GM23338 (cell line): ENCODE results near the gene MAP4K1. TPM values are rescaled to one million over a fixed set of nuclear protein-coding genes. Genes with fewer than 3 reads are reported as not detected.

Source experiments
- ATAC-seq: fragments of 200-7000 bp; cut with Tn5 transposase; 3 replicates; pipeline ENCODE4 v1.9.1; 2020
- DNase-seq: peaks from one replicate; pipeline ENCODE4 v3.0.0-alpha.2; 2015; ENCODE audit warnings: low spot score
- H2AFZ ChIP-seq: fragments of 200-600 bp; sonication (generic); 2 replicates; pipeline ENCODE4 v1.8.0; 2016; ENCODE audit warnings: antibody characterized with exemption, mild to moderate bottlenecking, moderate library complexity
- H3F3A ChIP-seq: fragments of 200-600 bp; sonication (generic); replicated peaks from 2 replicates; pipeline ENCODE4 v1.8.0; 2017; ENCODE audit warnings: antibody characterized with exemption, mixed run types, low read depth
- H3K27ac ChIP-seq: fragments of 200-600 bp; sonication (generic); 2 replicates; pipeline ENCODE4 v1.6.1; 2016; ENCODE audit warnings: low read depth
- H3K27me3 ChIP-seq: fragments of 200-600 bp; sonication (generic); 2 replicates; pipeline ENCODE4 v1.8.0; 2016; ENCODE audit warnings: mild to moderate bottlenecking, mixed run types, moderate library complexity; ENCODE audit not compliant: insufficient read depth
- H3K36me3 ChIP-seq: fragments of 200-600 bp; sonication (generic); 2 replicates; pipeline ENCODE4 v1.8.0; 2016; ENCODE audit warnings: mild to moderate bottlenecking; ENCODE audit not compliant: insufficient read depth
- H3K4me1 ChIP-seq: fragments of 200-600 bp; sonication (generic); 2 replicates; pipeline ENCODE4 v1.8.0; 2016; ENCODE audit warnings: mild to moderate bottlenecking, moderate library complexity; ENCODE audit not compliant: insufficient read depth
- H3K4me2 ChIP-seq: fragments of 200-600 bp; sonication (generic); 2 replicates; pipeline ENCODE4 v1.7.1; 2017; ENCODE audit warnings: mixed run types
- H3K4me3 ChIP-seq: fragments of 200-600 bp; sonication (generic); 2 replicates; pipeline ENCODE4 v1.6.1; 2016; ENCODE audit warnings: mixed run types
- H3K79me2 ChIP-seq: fragments of 200-600 bp; sonication (generic); replicated peaks from 2 replicates; pipeline ENCODE4 v1.8.0; 2017; ENCODE audit warnings: mild to moderate bottlenecking; ENCODE audit not compliant: insufficient read depth
- H3K9me2 ChIP-seq: fragments of 200-600 bp; sonication (generic); 2 replicates; pipeline ENCODE4 v1.8.0; 2017; ENCODE audit not compliant: insufficient read depth
- H4K20me1 ChIP-seq: fragments of 200-600 bp; sonication (generic); replicated peaks from 2 replicates; pipeline ENCODE4 v1.8.0; 2017; ENCODE audit warnings: mild to moderate bottlenecking; ENCODE audit not compliant: insufficient read depth
- H3K27ac Mint-ChIP-seq: 2 replicates; pipeline ENCODE4 v1.8.0; 2020; ENCODE audit warnings: inconsistent platforms, mild to moderate bottlenecking, moderate library complexity, mixed read lengths
- H3K27me3 Mint-ChIP-seq: 3 replicates; pipeline ENCODE4 v1.8.0; 2022; ENCODE audit warnings: low read depth, mild to moderate bottlenecking, moderate library complexity, mixed read lengths, inconsistent platforms; ENCODE audit not compliant: insufficient read depth, poor library complexity
- H3K36me3 Mint-ChIP-seq: 3 replicates; pipeline ENCODE4 v1.8.0; 2021; ENCODE audit warnings: low read depth, mild to moderate bottlenecking, inconsistent platforms, moderate library complexity, mixed read lengths
- H3K4me1 Mint-ChIP-seq: 3 replicates; pipeline ENCODE4 v1.8.0; 2020; ENCODE audit warnings: mild to moderate bottlenecking, inconsistent platforms, mixed read lengths
- H3K4me3 Mint-ChIP-seq: 3 replicates; pipeline ENCODE4 v1.8.0; 2021; ENCODE audit warnings: moderate library complexity, mild to moderate bottlenecking, inconsistent platforms, mixed read lengths
- H3K9me3 Mint-ChIP-seq: 3 replicates; pipeline ENCODE4 v1.8.0; 2020; ENCODE audit warnings: moderate library complexity, mild to moderate bottlenecking, inconsistent platforms, mixed read lengths
- CREB1 ChIP-seq: fragments of 250-450 bp; sonication (Bioruptor Pico); IDR thresholded peaks from 2 replicates; pipeline ENCODE4 v1.5.0; 2020; ENCODE audit warnings: low read depth, mild to moderate bottlenecking, moderate library complexity
- CTCF ChIP-seq, 2 experiments: fragments of 200-600 bp in 1 of 2; sonication (generic) in 1 of 2; conservative IDR thresholded peaks; 2 replicates each; pipeline versions ENCODE4 v1.5.1 to v1.6.1; 2016 to 2017; ENCODE audit warnings: antibody characterized with exemption in 2 of 2, low read depth in 2 of 2, mild to moderate bottlenecking in 2 of 2, moderate library complexity in 1 of 2
- EZH2 ChIP-seq: fragments of 200-600 bp; sonication (generic); IDR thresholded peaks from one replicate; pipeline ENCODE4 v1.8.0; 2017; ENCODE audit warnings: antibody characterized with exemption, mild to moderate bottlenecking, low read depth; ENCODE audit not compliant: unreplicated experiment
- EZH2phosphoT487 ChIP-seq: fragments of 200-600 bp; sonication (generic); IDR thresholded peaks from one replicate; pipeline ENCODE4 v1.8.1; 2018; ENCODE audit warnings: antibody characterized with exemption; ENCODE audit not compliant: unreplicated experiment
- JUNB ChIP-seq: IDR thresholded peaks from one replicate; pipeline ENCODE4 v1.6.1; 2016; ENCODE audit warnings: antibody characterized with exemption; ENCODE audit not compliant: unreplicated experiment
- NANOG ChIP-seq: IDR thresholded peaks from 2 replicates; pipeline ENCODE4 v1.6.1; 2016; ENCODE audit warnings: antibody characterized with exemption, borderline replicate concordance
- POLR2AphosphoS5 ChIP-seq: IDR thresholded peaks from 2 replicates; pipeline ENCODE4 v1.6.1; 2016; ENCODE audit warnings: antibody characterized with exemption, low read depth
- REST ChIP-seq: IDR thresholded peaks from one replicate; pipeline ENCODE4 v1.6.1; 2018; ENCODE audit warnings: antibody characterized with exemption; ENCODE audit not compliant: unreplicated experiment
- STAT1 ChIP-seq: IDR thresholded peaks from one replicate; pipeline ENCODE4 v1.6.1; 2016; ENCODE audit warnings: antibody characterized with exemption; ENCODE audit not compliant: unreplicated experiment
- ZNF331 ChIP-seq: fragments of 250-450 bp; sonication (Bioruptor Pico); IDR thresholded peaks from 2 replicates; pipeline ENCODE4 v1.5.0; 2020; ENCODE audit warnings: low read depth, mild to moderate bottlenecking, moderate library complexity
- ZNF462 ChIP-seq: fragments of 250-450 bp; sonication (Bioruptor Pico); IDR thresholded peaks from 2 replicates; pipeline ENCODE4 v1.5.0; 2020; ENCODE audit warnings: mild to moderate bottlenecking, moderate library complexity
- polyA plus RNA-seq: library from polyadenylated mRNA; unstranded; fragments of >200 nt; fragmentation: Nextera tagmentation; extraction: Ambion mirVana; gene quantifications from 2 replicates; pipeline ENCODE4 v1.2.1, GENCODE V29; 2016
- total RNA-seq: library from RNA; depleted of rRNA; stranded (reverse); fragments of >200 nt; shearing (Covaris generic); gene quantifications from 2 replicates; pipeline ENCODE4 v1.2.3, GENCODE V29; 2014

MAP4K1 gene
- total and polyA plus RNA-seq, 2 experiments from 2014 or later: 7.7 to 44.6 TPM

- DNase-seq (no peak), ATAC-seq (no peak)
- Histone ChIP-seq H3K9me2 (no peaks in the 10 kb centered on the region), H3K27me3 (no peaks in the 10 kb centered on the region), H3K4me2 (no peak overlapping the region), H3K4me3 (no peak overlapping the region), H3K79me2 (no peaks in the 10 kb centered on the region), H3K4me1 (no peaks in the 10 kb centered on the region), H3F3A (no peaks in the 10 kb centered on the region), H4K20me1 (no peaks in the 10 kb centered on the region), H3K36me3 (peaks cover 16% of the 10 kb centered on the region), H2AFZ (no peak overlapping the region), H3K27ac (no peak overlapping the region)
- TF ChIP-seq JUNB (no peak), EZH2phosphoT487 (no peak), EZH2 (no peak), ZNF462 (CRISPR knock-in tag) (no peak), STAT1 (no peak), ZNF331 (no peak), NANOG (no peak), POLR2AphosphoS5 (no peak), CTCF (conservative IDR thresholded peaks at IDR 0.05; ENCODE audit: low read depth in 2 of 2) (no peak), CREB1 (CRISPR knock-in tag) (no peak), REST (no peak)
- Mint-ChIP-seq H3K4me3 (no peak overlapping the region; the same call in 2 of the 3 replicates), H3K27me3 (peaks cover 3% of the 10 kb centered on the region), H3K9me3 (peaks cover 29% of the 10 kb centered on the region), H3K27ac (no peak overlapping the region), H3K36me3 (peaks cover 61% of the 10 kb centered on the region), H3K4me1 (no peaks in the 10 kb centered on the region)
Observed at GRCh38 chr19:38538386-38538785, 79.4 kb downstream of the MAP4K1 start.
